DMS114 treated with DMSO at 0.1 percent for 48 hours (cell line): Measurements from ENCODE around the gene SELENOO.

Experiments
- DNase-seq: peaks from one replicate; lab custom pipeline; 2025; ENCODE audit not compliant: unreplicated experiment; lab: John Stamatoyannopoulos, UW

The SELENOO gene

GRCh38 chr22:50228366-50228765, 27.6 kb downstream of the SELENOO start:
- no peak for DNase-seq

GRCh38 chr22:50229370-50229769, 28.6 kb downstream of the SELENOO start:
- no peak for DNase-seq

DNA sequence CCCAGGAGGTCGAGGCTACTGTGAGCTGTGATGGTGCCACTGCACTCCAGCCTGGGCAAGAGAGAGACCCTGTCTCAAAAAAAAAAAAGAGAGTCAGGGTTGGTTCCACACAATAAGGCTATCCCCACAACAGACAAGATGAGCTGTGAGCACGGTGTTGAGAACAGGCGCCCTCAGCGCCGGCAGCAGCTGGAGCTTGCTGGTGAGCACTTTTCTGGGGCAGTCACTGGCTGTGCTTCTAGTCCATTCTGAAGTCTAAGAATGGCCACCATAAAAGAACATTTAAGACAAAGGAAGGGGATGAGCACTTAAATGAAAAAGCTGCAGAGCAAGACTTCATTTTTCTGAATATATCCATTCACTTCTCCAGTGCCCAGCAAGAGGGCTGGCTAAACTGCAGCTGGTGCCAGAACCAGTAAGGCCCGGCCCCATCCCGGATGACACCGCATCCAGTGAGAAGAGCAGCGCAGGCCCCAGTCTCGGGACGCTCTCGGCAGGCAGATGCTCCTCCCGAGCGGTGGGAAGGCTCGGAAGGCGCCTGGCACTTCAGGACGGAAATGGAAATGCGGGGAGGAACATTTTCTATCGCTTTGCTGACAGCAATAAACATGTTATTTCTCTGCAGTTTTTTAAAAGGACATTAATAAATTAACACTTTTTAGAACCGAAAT, 31.8 kb downstream of the SELENOO start:
- no peak for DNase-seq

DNA sequence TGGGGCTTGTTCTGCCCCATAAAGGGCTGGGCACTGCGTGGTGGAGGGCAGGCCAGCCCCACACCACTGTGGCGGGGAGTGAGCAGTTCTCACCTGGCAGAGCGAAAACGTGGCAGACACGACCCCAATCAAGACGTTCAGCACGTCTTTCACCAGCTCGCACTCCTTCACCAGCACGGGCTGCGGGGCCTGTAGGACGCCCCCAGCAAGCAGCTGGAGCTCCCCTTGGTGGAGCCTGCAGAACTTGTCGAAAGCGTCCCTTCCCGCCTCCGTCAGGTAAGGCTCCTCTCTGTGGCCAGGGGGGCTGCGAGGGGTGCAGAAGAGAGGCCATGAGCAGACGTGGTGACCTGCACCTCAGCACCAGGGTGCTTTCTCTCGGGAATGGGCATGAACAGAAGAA, 32.4 kb downstream of the SELENOO start:
- no peak for DNase-seq

DNA sequence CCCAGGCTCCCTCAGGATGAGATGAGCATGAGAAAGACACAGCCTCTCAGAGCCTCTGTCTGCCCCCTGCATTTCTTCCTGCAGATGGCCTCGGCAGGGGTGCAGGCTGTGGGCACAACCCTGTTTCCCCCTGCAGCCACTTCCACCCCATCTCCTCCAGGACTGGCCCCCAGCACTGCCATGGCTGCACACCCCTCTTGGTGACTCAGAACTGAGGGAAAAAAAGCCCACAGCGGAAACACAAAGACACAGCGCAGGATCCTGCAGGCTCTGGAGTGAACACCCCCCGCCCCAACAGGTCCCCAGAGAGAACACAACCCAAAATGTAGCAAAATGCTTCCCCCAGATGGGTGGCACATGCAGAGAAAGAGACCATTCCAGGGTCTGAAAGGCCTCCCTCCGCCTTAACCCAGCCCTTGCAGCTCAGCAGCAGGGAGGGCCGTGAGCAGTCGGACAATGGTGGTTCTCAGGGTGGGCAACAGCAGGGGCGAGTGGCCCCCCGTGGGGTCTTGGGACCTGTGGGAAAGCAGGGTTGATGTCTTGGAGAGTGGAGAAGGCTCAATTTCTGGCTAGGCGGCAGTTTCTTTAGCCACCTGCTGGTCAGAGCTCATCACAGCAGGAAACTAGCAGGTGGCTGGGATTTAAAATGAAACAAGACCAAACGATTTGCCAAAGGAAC, 36.1 kb downstream of the SELENOO start:
- no peak for DNase-seq

- no peak for DNase-seq
Observed at GRCh38 chr22:50238755-50239154, 37.9 kb downstream of the SELENOO start.

DNA sequence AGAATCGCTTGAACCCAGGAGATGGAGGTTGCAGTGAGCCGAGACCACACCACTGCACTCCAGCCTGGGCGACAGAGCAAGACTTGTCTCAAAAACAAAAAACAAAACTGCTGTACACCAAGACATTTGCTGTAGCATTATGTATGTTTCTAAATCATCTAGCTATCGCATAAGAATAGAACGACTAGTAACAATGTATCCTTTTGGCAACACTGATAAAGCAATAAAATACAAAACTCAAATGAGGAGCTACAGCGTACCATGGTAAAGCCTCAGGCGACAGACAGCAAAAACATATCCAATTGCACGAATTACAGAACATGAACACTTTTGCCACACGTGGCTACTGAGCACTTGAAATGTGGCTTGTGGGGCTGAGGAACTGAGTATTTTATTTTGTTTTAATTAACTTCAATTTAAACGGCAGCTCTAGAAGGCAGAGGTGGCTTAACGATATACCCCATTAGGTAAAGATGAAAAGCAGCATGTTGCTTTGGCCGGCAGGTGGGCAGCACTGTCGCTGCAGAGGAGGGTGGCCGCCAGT, 41.7 kb downstream of the SELENOO start:
- DNase-seq = no peak

GRCh38 chr22:50243685-50244419, 43.0 kb downstream of the SELENOO start:
- no peak for DNase-seq

- DNase-seq = peak; percentile 87
Observed at GRCh38 chr22:50244420-50245213, 43.8 kb downstream of the SELENOO start, which contains the start of gene TUBGCP6. Gene TUBGCP6, minus strand, starts transcription at chr22:50245023. Its CDS starts 564 bp downstream, at chr22:50244459.

DNA sequence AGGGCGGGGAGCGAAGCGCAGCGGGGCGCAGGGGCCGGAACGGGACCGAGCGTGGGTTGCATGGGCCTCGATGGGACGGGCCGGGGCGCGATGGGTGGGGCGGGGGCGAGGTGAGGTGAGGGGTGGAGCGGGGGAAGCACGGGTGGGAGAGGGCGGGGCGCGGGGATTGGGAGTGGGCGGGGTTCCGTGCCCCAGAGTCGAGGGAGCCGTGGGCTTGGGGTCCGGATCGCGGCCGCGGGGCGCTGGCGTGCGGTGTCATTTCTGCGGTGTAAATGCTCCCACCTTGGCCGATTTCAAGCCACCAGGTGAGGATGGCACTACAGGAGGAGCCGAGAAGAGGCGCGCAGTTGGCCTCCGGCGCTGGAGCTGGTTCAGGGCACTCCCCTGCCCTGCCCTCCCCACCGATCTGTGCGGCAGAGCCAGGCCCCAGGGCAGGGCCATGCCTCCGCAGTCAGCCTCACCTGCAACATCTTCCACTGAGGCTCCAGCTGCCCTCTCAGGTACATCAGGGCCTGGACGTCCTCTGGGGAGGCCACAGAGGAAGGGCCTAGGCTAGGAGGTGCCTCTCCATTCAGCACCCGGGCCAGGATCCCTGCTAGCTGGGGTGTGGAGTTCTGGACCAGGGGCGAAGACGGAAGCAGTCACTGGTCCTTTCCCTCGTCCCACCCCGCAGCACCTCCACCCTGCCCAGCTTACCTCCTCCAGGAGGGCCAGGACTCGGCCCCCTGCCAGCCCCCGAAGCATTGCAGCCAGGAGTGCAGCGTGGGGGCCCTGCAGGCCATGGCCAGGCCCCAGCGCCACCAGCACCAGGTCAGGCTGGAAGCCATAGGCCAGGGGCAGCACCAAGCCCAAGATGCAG, 44.6 kb downstream of the SELENOO start:
- DNase-seq = no peak

- no peak for DNase-seq
Observed at GRCh38 chr22:50246242-50247175, 45.7 kb downstream of the SELENOO start.

- DNase-seq = no peak
Observed at GRCh38 chr22:50247748-50248147, 46.9 kb downstream of the SELENOO start.

DNA sequence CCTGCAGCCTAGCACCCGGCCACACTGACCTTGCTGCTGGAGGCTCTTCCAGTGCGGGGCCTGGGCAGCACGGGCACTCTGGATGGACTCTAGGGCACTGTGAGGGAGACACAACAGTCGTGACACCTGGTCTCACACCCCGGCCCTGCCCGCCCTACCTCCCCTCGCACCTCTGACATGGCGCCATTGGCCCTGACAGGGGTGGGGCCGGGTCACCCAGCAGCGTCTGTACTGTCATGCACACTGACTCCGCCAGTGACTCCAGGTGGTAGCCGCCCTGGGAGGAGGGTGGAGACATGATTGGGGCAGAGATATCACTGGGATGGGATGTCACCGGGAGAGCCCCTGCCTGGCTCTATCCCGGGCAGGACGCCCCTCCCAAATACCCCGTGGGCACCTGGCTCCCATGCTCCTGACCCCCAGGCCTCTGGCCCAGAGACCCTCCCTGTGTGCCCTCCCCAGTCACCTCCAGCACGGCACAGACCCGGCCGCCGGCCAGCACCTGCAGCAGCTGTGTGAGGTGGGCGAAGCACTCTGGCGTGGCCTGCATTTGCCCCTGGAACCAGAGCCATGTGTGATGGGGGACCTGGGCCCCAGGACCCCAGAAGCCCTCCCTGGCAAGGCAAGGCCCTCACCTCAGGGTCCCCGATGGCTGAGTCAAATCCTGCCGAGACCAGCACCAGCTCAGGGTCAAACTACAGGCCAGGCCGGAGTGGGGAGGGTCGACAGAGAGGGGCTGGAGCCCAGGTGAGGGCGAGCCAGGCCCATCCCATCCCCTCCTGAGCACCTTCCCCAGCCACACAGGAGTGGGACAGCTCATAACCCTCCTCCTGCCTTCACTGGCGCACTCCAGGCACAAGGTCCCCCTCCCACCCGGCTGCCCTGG, 47.6 kb downstream of the SELENOO start:
- DNase-seq = no peak

DNA sequence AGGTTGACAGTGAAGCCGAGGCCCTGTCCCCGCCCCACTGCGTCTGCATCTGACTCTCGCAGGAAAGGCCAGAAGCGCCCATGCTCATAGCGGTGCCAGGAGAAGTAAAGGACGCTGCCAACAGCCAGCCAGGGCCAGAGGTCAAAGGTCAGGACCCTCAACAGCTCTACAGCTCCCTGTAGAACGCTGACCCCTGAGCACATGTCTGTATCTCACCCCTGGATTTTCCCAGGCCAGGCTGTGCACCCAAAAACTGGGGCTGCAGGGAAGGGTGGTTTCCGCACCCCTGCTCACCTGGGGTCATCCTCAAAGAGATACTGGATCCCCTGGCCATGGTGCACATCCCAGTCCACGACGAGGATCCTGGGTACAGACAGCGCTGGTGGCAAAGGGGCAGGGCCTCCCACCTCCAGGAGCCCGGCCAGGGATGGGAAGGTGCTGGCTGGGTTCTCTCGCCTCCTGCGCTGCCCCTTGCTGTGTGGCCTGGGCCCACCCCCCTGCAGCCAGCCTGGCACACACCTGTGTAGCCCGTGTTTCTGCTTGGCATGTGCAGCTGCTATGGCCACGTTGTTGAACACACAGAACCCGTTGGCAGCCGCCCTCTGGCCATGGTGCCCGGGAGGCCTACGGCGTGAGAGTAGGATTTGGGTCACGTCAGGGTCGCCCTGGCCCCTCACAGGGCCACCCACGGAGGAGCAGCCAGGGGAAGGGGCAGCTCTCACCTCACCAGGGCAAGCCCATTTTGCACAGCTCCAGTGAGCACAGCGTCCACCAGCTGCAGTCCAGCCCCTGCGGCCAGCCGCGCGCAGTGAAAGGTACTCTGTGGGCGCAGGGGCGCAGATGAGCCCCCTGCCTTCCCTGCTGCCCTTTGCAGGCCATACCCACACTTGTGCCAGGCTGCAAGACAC, 48.8 kb downstream of the SELENOO start:
- no peak for DNase-seq

DNA sequence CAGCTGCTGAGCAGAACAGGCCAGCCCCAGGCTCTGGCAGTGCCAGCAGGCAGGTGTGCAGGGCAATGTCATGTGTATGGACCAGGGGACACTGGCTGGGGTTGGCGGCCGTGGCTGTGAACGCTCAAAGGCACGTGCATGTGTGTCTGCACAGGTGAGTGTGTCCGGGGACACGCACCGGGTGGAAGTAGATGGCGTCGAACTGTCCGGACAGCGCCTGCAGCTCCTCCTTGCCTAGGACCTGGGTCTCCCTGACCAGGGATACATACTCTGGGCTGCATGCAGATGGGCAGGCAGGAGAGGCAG, 49.4 kb downstream of the SELENOO start:
- no peak for DNase-seq

- peak; percentile 34 for DNase-seq
Observed at GRCh38 chr22:50250555-50251476, 50.0 kb downstream of the SELENOO start, which contains the start of gene HDAC10. Gene HDAC10, minus strand, starts transcription at chr22:50251265. Its CDS starts 233 bp downstream, at chr22:50251032.
